Panc1 (cell line): ENCODE results near the gene KCNG1. TPM values are rescaled to one million over a fixed set of nuclear protein-coding genes. Genes with fewer than 3 reads are reported as not detected.
A peak's percentile ranks its signal among the peaks of the same experiment; 100 is the strongest.

Source experiments
- ATAC-seq: fragments of 200-7000 bp; cut with Tn5 transposase; 2 replicates; pipeline ENCODE4 v1.9.1; 2020; ENCODE audit warnings: mild to moderate bottlenecking, moderate library complexity
- BruUV-seq: library from RNA; stranded (reverse); fragments of 400-500 nt; replicated peaks from 2 replicates; lab custom pipeline; 2021; lab: Mats Ljungman, UMichigan
- CTCF ChIA-PET: fragments of 300-600 bp; sonication (Branson Sonifier 250); formaldehyde crosslinking; loops from one replicate; lab custom pipeline; 2022; ENCODE audit warnings: antibody characterized with exemption; lab: Charles Lee
- POLR2A ChIA-PET: fragments of 300-600 bp; sonication (Branson Sonifier 250); formaldehyde crosslinking; loops from one replicate; lab custom pipeline; 2022; ENCODE audit warnings: antibody characterized with exemption; lab: Charles Lee
- DNase-seq: peaks from one replicate; pipeline ENCODE4 v3.0.0-alpha.2; 2010; ENCODE audit warnings: low read depth, low spot score
- H3K27ac ChIP-seq: 2 replicates; pipeline ENCODE4 v1.5.1; 2011; ENCODE audit warnings: mild to moderate bottlenecking, low read length, inconsistent platforms
- H3K27me3 ChIP-seq: fragments of 200-500 bp; sonication (Bioruptor generic); 2 replicates; pipeline ENCODE4 v1.6.0; 2014; ENCODE audit warnings: low read length, inconsistent platforms; ENCODE audit not compliant: control insufficient read depth, insufficient read depth
- H3K36me3 ChIP-seq: fragments of 200-500 bp; sonication (Bioruptor generic); 2 replicates; pipeline ENCODE4 v1.5.1; 2014; ENCODE audit warnings: inconsistent platforms, mild to moderate bottlenecking, low read length, moderate library complexity; ENCODE audit not compliant: control insufficient read depth, insufficient read depth
- H3K4me1 ChIP-seq: 2 replicates; pipeline ENCODE4 v1.5.1; 2011; ENCODE audit warnings: inconsistent platforms, mild to moderate bottlenecking, low read length, moderate library complexity; ENCODE audit not compliant: control insufficient read depth, insufficient read depth
- H3K4me3 ChIP-seq, 2 experiments: 2 replicates each; pipeline ENCODE4 v1.5.1; 2011 to 2012; ENCODE audit warnings: low read depth in 2 of 2, low read length in 2 of 2, mild to moderate bottlenecking in 2 of 2, inconsistent platforms in 1 of 2, moderate library complexity in 1 of 2
- H3K9me3 ChIP-seq: fragments of 200-500 bp; sonication (Bioruptor generic); 2 replicates; pipeline ENCODE4 v1.5.1; 2014; ENCODE audit warnings: low read depth, mild to moderate bottlenecking, inconsistent platforms, low read length, moderate library complexity; ENCODE audit not compliant: control insufficient read depth, insufficient read depth
- POLR2AphosphoS5 ChIP-seq: IDR thresholded peaks from 2 replicates; pipeline ENCODE4 v1.6.1; 2012; ENCODE audit warnings: mild to moderate bottlenecking, low read depth, low read length, moderate library complexity
- SIN3A ChIP-seq: IDR thresholded peaks from 2 replicates; pipeline ENCODE4 v1.6.1; 2012; ENCODE audit warnings: low read depth, mild to moderate bottlenecking, low read length, moderate library complexity, borderline replicate concordance; ENCODE audit not compliant: insufficient read depth
- TCF7L2 ChIP-seq: IDR thresholded peaks from 2 replicates; pipeline ENCODE4 v1.6.1; 2011; ENCODE audit warnings: mild to moderate bottlenecking, low read depth, low read length, inconsistent platforms
- in situ Hi-C: cut with HindIII; loops from 2 replicates; pipeline ENCODE4 v1.10.0; 2016; ENCODE audit warnings: low sequenced_read_pairs, low pct_unique_long_range_greater_than_20kb
- intact Hi-C: fragments of 100-400 bp; cut with micrococcal nuclease; formaldehyde crosslinking; loops from one replicate; pipeline ENCODE4 v1.10.0; 2022; ENCODE audit not compliant: unreplicated experiment
- total RNA-seq: library from RNA; stranded (reverse); gene quantifications from one replicate; pipeline ENCODE4 v1.2.1, GENCODE V29; 2021; ENCODE audit not compliant: unreplicated experiment
- TF ChIP-seq, protein P1 (sequence below): fragments of 450-650 bp; IDR thresholded peaks from 2 replicates; pipeline ENCODE4 v1.5.1; 2017; ENCODE audit warnings: mild to moderate bottlenecking
- TF ChIP-seq, protein P2 (sequence below), 2 experiments: IDR thresholded peaks; 2 replicates each; pipeline ENCODE4 v1.6.1; 2011 to 2012; ENCODE audit warnings: low read depth in 2 of 2, control low read depth in 1 of 2, low read length in 1 of 2, mild to moderate bottlenecking in 1 of 2, moderate library complexity in 1 of 2; ENCODE audit not compliant: insufficient read depth in 1 of 2

The KCNG1 gene
- total RNA-seq, 1 experiment from 2014 or later: 7.4 TPM

DNA sequence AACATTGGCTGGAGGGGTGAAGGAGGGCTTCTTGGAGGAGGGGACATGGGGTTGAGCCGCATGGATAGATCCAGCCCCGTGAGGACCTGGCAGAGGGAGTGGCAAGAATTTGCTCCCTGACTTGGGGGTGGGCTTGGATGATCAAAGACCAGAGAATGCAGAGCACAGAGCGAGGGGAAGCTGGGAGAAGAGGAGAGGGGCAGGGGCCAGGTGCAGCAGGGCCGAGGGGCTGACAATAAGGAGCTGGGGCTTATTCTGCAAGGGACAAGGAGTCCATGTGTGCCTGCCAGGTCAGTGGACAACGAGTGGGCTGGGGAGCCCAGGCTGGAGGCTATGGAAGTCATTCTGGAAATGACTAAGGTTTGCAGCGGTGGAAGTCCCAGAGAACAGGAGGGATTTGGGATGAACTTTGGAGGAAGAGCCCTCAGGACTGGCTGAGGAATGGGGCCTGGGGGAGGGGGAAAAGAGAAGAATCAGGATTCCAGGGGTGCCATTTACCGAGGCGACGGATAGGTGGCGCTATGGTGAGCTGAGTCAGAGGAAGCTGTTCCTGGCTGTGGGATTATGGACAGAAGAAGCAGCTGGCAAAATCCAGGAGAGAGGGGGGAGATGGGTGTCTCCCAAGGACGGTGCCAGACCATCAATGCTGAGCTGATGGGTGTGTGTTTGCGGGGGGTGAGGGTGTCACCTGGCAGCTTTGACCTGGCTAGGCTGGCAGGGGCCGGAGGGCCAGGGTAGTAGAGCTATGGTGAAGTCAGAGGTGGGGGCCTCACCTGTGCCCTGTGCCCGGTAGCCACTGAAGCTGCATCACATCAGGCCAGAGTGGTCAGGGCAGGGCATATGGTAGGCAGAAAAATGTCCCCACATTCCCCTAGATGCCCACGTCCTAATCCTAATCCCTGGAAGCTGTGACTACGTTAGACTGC is 7.8 kb downstream of the KCNG1 start:
- intact Hi-C loops: no loop called here
- ChIA-PET POLR2A (no interaction called here), CTCF (interaction anchor here (0.7 to 1.3 kb wide), 2 partner anchors 23 to 550 kb away, joined by 3 to 5 read pairs; no protein-coding TSS in a partner anchor)
- no peak overlapping the region for H3K4me3 ChIP-seq
- no peaks in the 10 kb centered on the region for H3K9me3 ChIP-seq
- no peak for TF ChIP-seq SIN3A
- TF ChIP-seq, protein P1, sequence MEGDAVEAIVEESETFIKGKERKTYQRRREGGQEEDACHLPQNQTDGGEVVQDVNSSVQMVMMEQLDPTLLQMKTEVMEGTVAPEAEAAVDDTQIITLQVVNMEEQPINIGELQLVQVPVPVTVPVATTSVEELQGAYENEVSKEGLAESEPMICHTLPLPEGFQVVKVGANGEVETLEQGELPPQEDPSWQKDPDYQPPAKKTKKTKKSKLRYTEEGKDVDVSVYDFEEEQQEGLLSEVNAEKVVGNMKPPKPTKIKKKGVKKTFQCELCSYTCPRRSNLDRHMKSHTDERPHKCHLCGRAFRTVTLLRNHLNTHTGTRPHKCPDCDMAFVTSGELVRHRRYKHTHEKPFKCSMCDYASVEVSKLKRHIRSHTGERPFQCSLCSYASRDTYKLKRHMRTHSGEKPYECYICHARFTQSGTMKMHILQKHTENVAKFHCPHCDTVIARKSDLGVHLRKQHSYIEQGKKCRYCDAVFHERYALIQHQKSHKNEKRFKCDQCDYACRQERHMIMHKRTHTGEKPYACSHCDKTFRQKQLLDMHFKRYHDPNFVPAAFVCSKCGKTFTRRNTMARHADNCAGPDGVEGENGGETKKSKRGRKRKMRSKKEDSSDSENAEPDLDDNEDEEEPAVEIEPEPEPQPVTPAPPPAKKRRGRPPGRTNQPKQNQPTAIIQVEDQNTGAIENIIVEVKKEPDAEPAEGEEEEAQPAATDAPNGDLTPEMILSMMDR: peak; percentile 87
- no TSS peak for BruUV-seq
- no peaks in the 10 kb centered on the region for H3K27me3 ChIP-seq
- DNase-seq: no peak
- H3K36me3 ChIP-seq: no peaks in the 10 kb centered on the region
- H3K4me1 ChIP-seq: 0 out of 2 replicates have a peak, but pooled peaks cover 2% of the 10 kb centered on the region
- ATAC-seq: peak; percentile 72
- in situ Hi-C loops: no loop called here
- H3K27ac ChIP-seq: no peak overlapping the region

DNA sequence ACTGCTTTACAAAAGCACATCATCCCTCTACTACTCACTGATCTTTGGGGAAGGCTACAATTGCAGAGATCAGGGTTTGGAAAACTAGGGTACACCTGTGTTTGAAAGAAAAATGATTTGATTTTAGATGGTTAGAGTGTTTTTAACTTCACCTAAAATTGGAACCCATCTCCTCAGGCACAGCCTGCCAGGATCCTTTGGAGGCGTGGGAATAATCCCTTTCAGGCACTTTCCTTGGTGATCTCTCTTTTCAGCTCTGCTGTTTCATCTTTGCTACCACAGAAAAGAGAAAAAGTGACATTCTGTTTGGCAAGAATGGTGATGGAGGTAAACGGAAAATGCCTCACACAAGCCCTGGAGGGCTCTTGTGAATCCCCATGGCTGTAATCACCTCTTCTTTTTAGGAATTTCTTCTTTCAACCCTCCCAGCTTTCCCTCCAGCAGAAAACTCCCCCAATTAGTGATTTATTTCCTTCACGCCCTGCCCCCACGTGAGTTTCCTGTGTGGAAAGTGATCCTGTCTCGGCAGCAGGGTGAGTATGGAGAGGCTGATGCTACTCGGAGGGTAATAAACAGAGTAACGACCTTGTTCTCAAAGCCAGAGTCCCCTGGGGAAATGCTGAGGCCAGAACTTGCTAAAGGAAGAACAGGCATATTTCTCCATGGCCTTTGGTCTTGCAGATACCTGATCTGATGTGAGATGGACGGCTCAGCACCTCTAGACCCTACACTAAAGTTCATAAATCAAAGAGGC is 9.2 kb downstream of the KCNG1 start:
- ATAC-seq: no peak
- H3K4me1 ChIP-seq: 0 out of 2 replicates have a peak, but pooled peaks cover 2% of the 10 kb centered on the region
- BruUV-seq: no TSS peak
- H3K27me3 ChIP-seq: no peaks in the 10 kb centered on the region
- DNase-seq: no peak
- ChIA-PET CTCF (no interaction called here), POLR2A (no interaction called here)
- in situ Hi-C loops: no loop called here
- TF ChIP-seq POLR2AphosphoS5 (no peak), SIN3A (no peak), TCF7L2 (no peak)
- TF ChIP-seq, protein P1: no peak
- TF ChIP-seq, protein P2, sequence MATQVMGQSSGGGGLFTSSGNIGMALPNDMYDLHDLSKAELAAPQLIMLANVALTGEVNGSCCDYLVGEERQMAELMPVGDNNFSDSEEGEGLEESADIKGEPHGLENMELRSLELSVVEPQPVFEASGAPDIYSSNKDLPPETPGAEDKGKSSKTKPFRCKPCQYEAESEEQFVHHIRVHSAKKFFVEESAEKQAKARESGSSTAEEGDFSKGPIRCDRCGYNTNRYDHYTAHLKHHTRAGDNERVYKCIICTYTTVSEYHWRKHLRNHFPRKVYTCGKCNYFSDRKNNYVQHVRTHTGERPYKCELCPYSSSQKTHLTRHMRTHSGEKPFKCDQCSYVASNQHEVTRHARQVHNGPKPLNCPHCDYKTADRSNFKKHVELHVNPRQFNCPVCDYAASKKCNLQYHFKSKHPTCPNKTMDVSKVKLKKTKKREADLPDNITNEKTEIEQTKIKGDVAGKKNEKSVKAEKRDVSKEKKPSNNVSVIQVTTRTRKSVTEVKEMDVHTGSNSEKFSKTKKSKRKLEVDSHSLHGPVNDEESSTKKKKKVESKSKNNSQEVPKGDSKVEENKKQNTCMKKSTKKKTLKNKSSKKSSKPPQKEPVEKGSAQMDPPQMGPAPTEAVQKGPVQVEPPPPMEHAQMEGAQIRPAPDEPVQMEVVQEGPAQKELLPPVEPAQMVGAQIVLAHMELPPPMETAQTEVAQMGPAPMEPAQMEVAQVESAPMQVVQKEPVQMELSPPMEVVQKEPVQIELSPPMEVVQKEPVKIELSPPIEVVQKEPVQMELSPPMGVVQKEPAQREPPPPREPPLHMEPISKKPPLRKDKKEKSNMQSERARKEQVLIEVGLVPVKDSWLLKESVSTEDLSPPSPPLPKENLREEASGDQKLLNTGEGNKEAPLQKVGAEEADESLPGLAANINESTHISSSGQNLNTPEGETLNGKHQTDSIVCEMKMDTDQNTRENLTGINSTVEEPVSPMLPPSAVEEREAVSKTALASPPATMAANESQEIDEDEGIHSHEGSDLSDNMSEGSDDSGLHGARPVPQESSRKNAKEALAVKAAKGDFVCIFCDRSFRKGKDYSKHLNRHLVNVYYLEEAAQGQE (IDR thresholded peaks at IDR 0.05; ENCODE audit: insufficient read depth in 1 of 2, low read depth in 2 of 2, low read length in 1 of 2): no peak
- intact Hi-C loops: no loop called here
- H3K9me3 ChIP-seq: no peaks in the 10 kb centered on the region
- H3K36me3 ChIP-seq: no peaks in the 10 kb centered on the region
- H3K27ac ChIP-seq: no peak overlapping the region
- no peak overlapping the region for H3K4me3 ChIP-seq
